Adrenal gland (tissue), 5 donors: ENCODE results near the gene MTUS2.

Source experiments
- CTCF ChIP-seq, 6 experiments: fragments of 450-650 bp in 4 of 6; fragments of 200-600 bp in 2 of 6; sonication (generic) in 1 of 6; IDR thresholded peaks; 1 replicate in 5 of 6; 2 replicates in 1 of 6; pipeline versions ENCODE4 v1.5.1 to v1.8.0; 2016 to 2021; ENCODE audit warnings: antibody characterized with exemption in 6 of 6, mild to moderate bottlenecking in 2 of 6, moderate library complexity in 1 of 6
- POLR2A ChIP-seq, 2 donors: fragments of 450-650 bp; IDR thresholded peaks; one replicate each; pipeline ENCODE4 v1.6.1; 2017; ENCODE audit warnings: antibody characterized with exemption in 2 of 2, mild to moderate bottlenecking in 2 of 2, moderate library complexity in 1 of 2
- donor health status: DM: no; HTN: no; CAD: no.

GRCh38 chr13:29456419-29456818 lies 636.3 kb downstream of the MTUS2 start:
- TF ChIP-seq CTCF (IDR thresholded peaks at IDR 0.05) (no peak), POLR2A (IDR thresholded peaks at IDR 0.05) (no peak)
